Kidney (tissue), 14 donors: ENCODE measurements around the gene ORC3. TPM values are rescaled to one million over a fixed set of nuclear protein-coding genes. Genes with fewer than 3 reads are reported as not detected.

Source experiments
- DNase-seq, 5 donors: peaks; one replicate each; pipeline ENCODE4 v3.0.0-alpha.2; 2013 to 2020
- FAIRE-seq: peaks from 2 replicates; lab custom pipeline; 2012; peaks lifted over from hg19 to GRCh38; lab: Jason Lieb, UNC
- H3K27ac ChIP-seq, 2 donors: one replicate each; pipeline ENCODE4 v1.7.0; 2013; ENCODE audit warnings: low read depth in 2 of 2, low read length in 2 of 2, inconsistent platforms in 1 of 2
- H3K27me3 ChIP-seq: one replicate; pipeline ENCODE4 v1.7.1; 2013; ENCODE audit warnings: low read length, inconsistent platforms; ENCODE audit not compliant: control insufficient read depth, insufficient read depth
- H3K36me3 ChIP-seq, 3 donors: one replicate each; pipeline versions ENCODE4 v1.7.0 to v1.7.1; 2013; ENCODE audit warnings: low read length in 3 of 3, control low read depth in 1 of 3, inconsistent platforms in 1 of 3; ENCODE audit not compliant: insufficient read depth in 3 of 3, control insufficient read depth in 2 of 3
- H3K4me1 ChIP-seq, 3 donors: one replicate each; pipeline versions ENCODE4 v1.7.0 to v1.7.1; 2013; ENCODE audit warnings: low read length in 3 of 3, inconsistent platforms in 1 of 3, low read depth in 1 of 3; ENCODE audit not compliant: control insufficient read depth in 2 of 3, insufficient read depth in 2 of 3
- H3K4me3 ChIP-seq, 3 donors: one replicate each; pipeline versions ENCODE4 v1.7.0 to v1.8.1; 2013; ENCODE audit warnings: low read length in 3 of 3, control low read depth in 1 of 3, inconsistent platforms in 1 of 3
- H3K9ac ChIP-seq, 3 donors: one replicate each; pipeline versions ENCODE4 v1.7.0 to v1.7.1; 2013; ENCODE audit warnings: low read length in 3 of 3, control low read depth in 1 of 3, inconsistent platforms in 1 of 3
- H3K9me3 ChIP-seq, 3 donors: one replicate each; pipeline versions ENCODE4 v1.7.0 to v1.7.1; 2013; ENCODE audit warnings: low read length in 3 of 3, control low read depth in 1 of 3, inconsistent platforms in 1 of 3; ENCODE audit not compliant: control insufficient read depth in 2 of 3, insufficient read depth in 1 of 3
- intact Hi-C: fragments of 100-400 bp; cut with DNase I; formaldehyde crosslinking; loops from one replicate; pipeline ENCODE4 v1.11.1; 2022
- polyA plus RNA-seq: library from polyadenylated mRNA; stranded (reverse); fragments of 350-450 nt; fragmentation: Illumina TruSeq; extraction: RNeasy Lipid Tissue Mini Kit (QIAGEN cat#74804); gene quantifications from one replicate; pipeline ENCODE4 v1.2.3, GENCODE V29; 2014; ENCODE audit warnings: low read depth, low replicate concordance; ENCODE audit not compliant: insufficient read depth
- total RNA-seq: library from RNA; stranded (reverse); fragmentation: NEBNext Ultra II Directional; extraction: Animal tissue kit (Norgen Biotek cat#: 25700); gene quantifications from one replicate; pipeline ENCODE4 v1.2.1, GENCODE V29; 2021
- TF ChIP-seq, protein P1 (sequence below): IDR thresholded peaks from 3 replicates; pipeline ENCODE4 v1.5.1; 2012; ENCODE audit warnings: mild to moderate bottlenecking, moderate library complexity, borderline replicate concordance; ENCODE audit not compliant: insufficient read depth; ENCODE audit errors: extremely low read depth
- donor health status: control.
- donor health status: control.
- donor health status: control.
- donor health status: control.
- donor health status: control.
- donor health status: DM: yes; HTN: yes; CAD: no.
- donor health status: Normal renal cell carcinoma (clear cell type).

The ORC3 gene
- total and polyA plus RNA-seq, 2 donors from 2014 or later: 16.4 to 22.7 TPM

GRCh38 chr6:87628881-87629280, 38.9 kb downstream of the ORC3 start:
- TF ChIP-seq, protein P1, sequence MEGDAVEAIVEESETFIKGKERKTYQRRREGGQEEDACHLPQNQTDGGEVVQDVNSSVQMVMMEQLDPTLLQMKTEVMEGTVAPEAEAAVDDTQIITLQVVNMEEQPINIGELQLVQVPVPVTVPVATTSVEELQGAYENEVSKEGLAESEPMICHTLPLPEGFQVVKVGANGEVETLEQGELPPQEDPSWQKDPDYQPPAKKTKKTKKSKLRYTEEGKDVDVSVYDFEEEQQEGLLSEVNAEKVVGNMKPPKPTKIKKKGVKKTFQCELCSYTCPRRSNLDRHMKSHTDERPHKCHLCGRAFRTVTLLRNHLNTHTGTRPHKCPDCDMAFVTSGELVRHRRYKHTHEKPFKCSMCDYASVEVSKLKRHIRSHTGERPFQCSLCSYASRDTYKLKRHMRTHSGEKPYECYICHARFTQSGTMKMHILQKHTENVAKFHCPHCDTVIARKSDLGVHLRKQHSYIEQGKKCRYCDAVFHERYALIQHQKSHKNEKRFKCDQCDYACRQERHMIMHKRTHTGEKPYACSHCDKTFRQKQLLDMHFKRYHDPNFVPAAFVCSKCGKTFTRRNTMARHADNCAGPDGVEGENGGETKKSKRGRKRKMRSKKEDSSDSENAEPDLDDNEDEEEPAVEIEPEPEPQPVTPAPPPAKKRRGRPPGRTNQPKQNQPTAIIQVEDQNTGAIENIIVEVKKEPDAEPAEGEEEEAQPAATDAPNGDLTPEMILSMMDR: no peak
- H3K27ac ChIP-seq: no peak overlapping the region
- H3K36me3 ChIP-seq: no peaks in the 10 kb centered on the region
- no peak for DNase-seq
- no peaks in the 10 kb centered on the region for H3K27me3 ChIP-seq
- no peaks in the 10 kb centered on the region for H3K9me3 ChIP-seq
- no peaks in the 10 kb centered on the region for H3K4me1 ChIP-seq
- no peak overlapping the region for H3K9ac ChIP-seq
- intact Hi-C loops: no loop called here
- no peak for FAIRE-seq
- H3K4me3 ChIP-seq: no peak overlapping the region

- H3K4me1 ChIP-seq: no peaks in the 10 kb centered on the region
- no peaks in the 10 kb centered on the region for H3K27me3 ChIP-seq
- no peak overlapping the region for H3K27ac ChIP-seq
- DNase-seq (no peak), FAIRE-seq (no peak)
- no peak overlapping the region for H3K9ac ChIP-seq
- TF ChIP-seq, protein P1: no peak
- H3K9me3 ChIP-seq: no peaks in the 10 kb centered on the region
- H3K4me3 ChIP-seq: no peak overlapping the region
- intact Hi-C loops: no loop called here
- peaks cover 0 to 2% (median 0%) of the 10 kb centered on the region in 3 donors for H3K36me3 ChIP-seq
These were observed 40.8 kb downstream of the ORC3 start for GRCh38 chr6:87630746-87631145.

DNA sequence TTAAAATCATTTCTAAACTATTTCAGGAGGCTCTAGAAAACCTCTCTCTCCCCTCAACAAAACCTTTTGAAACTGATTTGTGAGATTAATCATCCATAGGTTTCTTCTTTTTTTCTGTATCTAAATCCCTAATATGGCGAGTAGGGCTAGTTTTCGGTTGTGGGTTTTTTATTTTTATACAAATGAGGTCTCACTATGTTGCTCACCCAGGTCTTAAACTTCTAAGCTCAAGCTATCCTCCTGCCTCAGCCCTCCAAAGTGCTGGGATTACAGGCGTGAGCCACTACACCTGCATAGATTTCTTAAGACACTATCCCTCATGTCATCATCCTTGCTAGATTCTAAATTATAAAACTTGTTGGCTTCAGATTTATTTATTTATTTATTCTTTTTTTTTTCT, 43.9 kb downstream of the ORC3 start:
- Histone ChIP-seq H3K9me3 (no peaks in the 10 kb centered on the region), H3K27me3 (no peaks in the 10 kb centered on the region), H3K36me3 (peaks cover 0 to 3% (median 2%) of the 10 kb centered on the region in 3 donors), H3K4me1 (no peaks in the 10 kb centered on the region), H3K9ac (no peak overlapping the region), H3K27ac (no peak overlapping the region), H3K4me3 (no peak overlapping the region)
- FAIRE-seq (no peak), DNase-seq (no peak)
- TF ChIP-seq, protein P1: no peak
- intact Hi-C loops: no loop called here

GRCh38 chr6:87636315-87636714, 46.4 kb downstream of the ORC3 start:
- no peaks in the 10 kb centered on the region for H3K27me3 ChIP-seq
- no peak for FAIRE-seq
- TF ChIP-seq, protein P1: no peak
- no peak for DNase-seq
- no peaks in the 10 kb centered on the region for H3K4me1 ChIP-seq
- H3K9me3 ChIP-seq: no peaks in the 10 kb centered on the region
- peaks cover 0 to 3% (median 2%) of the 10 kb centered on the region in 3 donors for H3K36me3 ChIP-seq
- H3K27ac ChIP-seq: no peak overlapping the region
- intact Hi-C loops: no loop called here
- no peak overlapping the region for H3K4me3 ChIP-seq
- H3K9ac ChIP-seq: no peak overlapping the region
